ENCODE data around the gene COMMD7.

GRCh38 chr20:32761831-32762753, 18.8 kb upstream of the COMMD7 start, which contains the start of gene DNMT3B:
- TF ChIP-seq, protein P1, sequence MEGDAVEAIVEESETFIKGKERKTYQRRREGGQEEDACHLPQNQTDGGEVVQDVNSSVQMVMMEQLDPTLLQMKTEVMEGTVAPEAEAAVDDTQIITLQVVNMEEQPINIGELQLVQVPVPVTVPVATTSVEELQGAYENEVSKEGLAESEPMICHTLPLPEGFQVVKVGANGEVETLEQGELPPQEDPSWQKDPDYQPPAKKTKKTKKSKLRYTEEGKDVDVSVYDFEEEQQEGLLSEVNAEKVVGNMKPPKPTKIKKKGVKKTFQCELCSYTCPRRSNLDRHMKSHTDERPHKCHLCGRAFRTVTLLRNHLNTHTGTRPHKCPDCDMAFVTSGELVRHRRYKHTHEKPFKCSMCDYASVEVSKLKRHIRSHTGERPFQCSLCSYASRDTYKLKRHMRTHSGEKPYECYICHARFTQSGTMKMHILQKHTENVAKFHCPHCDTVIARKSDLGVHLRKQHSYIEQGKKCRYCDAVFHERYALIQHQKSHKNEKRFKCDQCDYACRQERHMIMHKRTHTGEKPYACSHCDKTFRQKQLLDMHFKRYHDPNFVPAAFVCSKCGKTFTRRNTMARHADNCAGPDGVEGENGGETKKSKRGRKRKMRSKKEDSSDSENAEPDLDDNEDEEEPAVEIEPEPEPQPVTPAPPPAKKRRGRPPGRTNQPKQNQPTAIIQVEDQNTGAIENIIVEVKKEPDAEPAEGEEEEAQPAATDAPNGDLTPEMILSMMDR (conservative IDR thresholded peaks at IDR 0.05; ENCODE audit: low read depth, low read length) = peak; percentile 46
- TF ChIP-seq, protein P2, sequence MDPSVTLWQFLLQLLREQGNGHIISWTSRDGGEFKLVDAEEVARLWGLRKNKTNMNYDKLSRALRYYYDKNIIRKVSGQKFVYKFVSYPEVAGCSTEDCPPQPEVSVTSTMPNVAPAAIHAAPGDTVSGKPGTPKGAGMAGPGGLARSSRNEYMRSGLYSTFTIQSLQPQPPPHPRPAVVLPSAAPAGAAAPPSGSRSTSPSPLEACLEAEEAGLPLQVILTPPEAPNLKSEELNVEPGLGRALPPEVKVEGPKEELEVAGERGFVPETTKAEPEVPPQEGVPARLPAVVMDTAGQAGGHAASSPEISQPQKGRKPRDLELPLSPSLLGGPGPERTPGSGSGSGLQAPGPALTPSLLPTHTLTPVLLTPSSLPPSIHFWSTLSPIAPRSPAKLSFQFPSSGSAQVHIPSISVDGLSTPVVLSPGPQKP (IDR thresholded peaks at IDR 0.05; ENCODE audit: borderline replicate concordance, low read depth, low read length) = no peak
- no peak for TF ChIP-seq POLR2A (IDR thresholded peaks at IDR 0.05; ENCODE audit: low read depth, low read length)
- TF ChIP-seq RFX5 (IDR thresholded peaks at IDR 0.05; ENCODE audit: low read depth, low read length) = no peak
- no peak for TF ChIP-seq MAFK (IDR thresholded peaks at IDR 0.05; ENCODE audit: low read depth, low read length)
- TF ChIP-seq CEBPB (IDR thresholded peaks at IDR 0.05; ENCODE audit: low read depth, low read length) = no peak

Measured in IMR-90 (cell line).